Activated naive CD8-positive, alpha-beta T cell treated with anti-CD3 and anti-CD28 coated beads, Interleukin-2, amount 10 ng/mL, durations not matched to agents 7 days and 5 days (primary cell): Measurements from ENCODE around the gene SPTLC2. TPM values are rescaled to one million over a fixed set of nuclear protein-coding genes. Genes with fewer than 3 reads are reported as not detected.

Experiments used
- ATAC-seq: fragments of 150-1000 bp; cut with Tn5 transposase; one replicate; pipeline ENCODE4 v1.10.0; 2021; ENCODE audit warnings: low read depth, moderate library complexity
- POLR2A ChIA-PET: fragments of 350-600 bp; sonication (Branson Sonifier 250); formaldehyde crosslinking; loops from one replicate; lab custom pipeline; 2021; ENCODE audit warnings: antibody characterized with exemption; lab: Charles Lee
- DNase-seq: peaks from one replicate; pipeline ENCODE4 v3.0.0; 2021
- H3K27ac Mint-ChIP-seq: one replicate; pipeline ENCODE4 v1.8.0; 2022; ENCODE audit warnings: mild to moderate bottlenecking, mixed read lengths
- H3K27me3 Mint-ChIP-seq: one replicate; pipeline ENCODE4 v1.8.0; 2022; ENCODE audit warnings: mild to moderate bottlenecking, moderate library complexity, mixed read lengths
- H3K36me3 Mint-ChIP-seq: one replicate; pipeline ENCODE4 v1.8.0; 2021; ENCODE audit warnings: mild to moderate bottlenecking, mixed read lengths
- H3K4me1 Mint-ChIP-seq: one replicate; pipeline ENCODE4 v1.8.0; 2021; ENCODE audit warnings: mixed read lengths
- H3K4me3 Mint-ChIP-seq: one replicate; pipeline ENCODE4 v1.8.0; 2022; ENCODE audit warnings: mild to moderate bottlenecking, moderate library complexity, mixed read lengths
- H3K9me3 Mint-ChIP-seq: one replicate; pipeline ENCODE4 v1.8.0; 2021; ENCODE audit warnings: mixed read lengths
- total RNA-seq, 2 experiments: library from RNA; stranded (reverse); gene quantifications; one replicate each; pipeline ENCODE4 v1.2.3, GENCODE V29; 2021

SPTLC2 gene
- total RNA-seq, 2 experiments from 2014 or later, result 57.1 to 60.6 TPM

- peaks cover 48% of the 10 kb centered on the region for H3K27me3 Mint-ChIP-seq
- ATAC-seq (peak; percentile 91), DNase-seq (peak; percentile 65)
- POLR2A ChIA-PET, result no interaction called here
- peaks cover 1% of the 10 kb centered on the region for H3K9me3 Mint-ChIP-seq
- peak within 1 kb of the TSS; percentile 54 for H3K4me3 Mint-ChIP-seq
- no peak within 1 kb of the TSS for H3K27ac Mint-ChIP-seq
- peaks cover 3% of the 10 kb centered on the region for H3K4me1 Mint-ChIP-seq
- H3K36me3 Mint-ChIP-seq, result no peaks in the 10 kb centered on the region
Observed at GRCh38 chr14:77498120-77498979, 118.1 kb downstream of the SPTLC2 start, which contains the start of gene ISM2. Gene ISM2 (minus strand): TSS chr14:77498816. CDS start chr14:77498793, 23 bp downstream.

- Mint-ChIP-seq H3K27me3 (peaks cover 36% of the 10 kb centered on the region), H3K27ac (no peak overlapping the region), H3K36me3 (no peaks in the 10 kb centered on the region), H3K4me1 (peaks cover 3% of the 10 kb centered on the region), H3K9me3 (no peaks in the 10 kb centered on the region), H3K4me3 (no peak overlapping the region)
- ATAC-seq (no peak), DNase-seq (no peak)
- POLR2A ChIA-PET, result no interaction called here
Observed at GRCh38 chr14:77495334-77495733, 121.1 kb downstream of the SPTLC2 start.

- no peaks in the 10 kb centered on the region for H3K9me3 Mint-ChIP-seq
- peaks cover 4% of the 10 kb centered on the region for H3K27me3 Mint-ChIP-seq
- H3K27ac Mint-ChIP-seq, result no peak overlapping the region
- POLR2A ChIA-PET, result no interaction called here
- DNase-seq (no peak), ATAC-seq (no peak)
- no peaks in the 10 kb centered on the region for H3K4me1 Mint-ChIP-seq
- no peak overlapping the region for H3K4me3 Mint-ChIP-seq
- H3K36me3 Mint-ChIP-seq, result no peaks in the 10 kb centered on the region
Observed at GRCh38 chr14:77491056-77491455, 125.4 kb downstream of the SPTLC2 start.

GRCh38 chr14:77490347-77490986 is 126.0 kb downstream of the SPTLC2 start:
- DNase-seq (no peak), ATAC-seq (no peak)
- H3K4me1 Mint-ChIP-seq, result no peaks in the 10 kb centered on the region
- H3K27me3 Mint-ChIP-seq, result no peaks in the 10 kb centered on the region
- no peak overlapping the region for H3K27ac Mint-ChIP-seq
- H3K4me3 Mint-ChIP-seq, result no peak overlapping the region
- POLR2A ChIA-PET, result no interaction called here
- H3K9me3 Mint-ChIP-seq, result no peaks in the 10 kb centered on the region
- H3K36me3 Mint-ChIP-seq, result no peaks in the 10 kb centered on the region

GRCh38 chr14:77489041-77489440 is 127.4 kb downstream of the SPTLC2 start:
- no peaks in the 10 kb centered on the region for H3K9me3 Mint-ChIP-seq
- H3K27me3 Mint-ChIP-seq, result no peaks in the 10 kb centered on the region
- H3K36me3 Mint-ChIP-seq, result no peaks in the 10 kb centered on the region
- DNase-seq (no peak), ATAC-seq (no peak)
- POLR2A ChIA-PET, result no interaction called here
- no peaks in the 10 kb centered on the region for H3K4me1 Mint-ChIP-seq
- H3K4me3 Mint-ChIP-seq, result no peak overlapping the region
- no peak overlapping the region for H3K27ac Mint-ChIP-seq

GRCh38 chr14:77488558-77488957 is 127.9 kb downstream of the SPTLC2 start:
- ATAC-seq, result no peak
- no peak overlapping the region for H3K4me3 Mint-ChIP-seq
- POLR2A ChIA-PET, result no interaction called here
- no peaks in the 10 kb centered on the region for H3K9me3 Mint-ChIP-seq
- no peaks in the 10 kb centered on the region for H3K27me3 Mint-ChIP-seq
- no peak overlapping the region for H3K27ac Mint-ChIP-seq
- no peaks in the 10 kb centered on the region for H3K4me1 Mint-ChIP-seq
- no peaks in the 10 kb centered on the region for H3K36me3 Mint-ChIP-seq
- no peak for DNase-seq

- H3K9me3 Mint-ChIP-seq, result no peaks in the 10 kb centered on the region
- ATAC-seq, result no peak
- no peaks in the 10 kb centered on the region for H3K4me1 Mint-ChIP-seq
Observed at GRCh38 chr14:77485901-77486678, 130.3 kb downstream of the SPTLC2 start.

GRCh38 chr14:77485256-77485655 is 131.2 kb downstream of the SPTLC2 start:
- Mint-ChIP-seq H3K36me3 (no peaks in the 10 kb centered on the region), H3K27ac (no peak overlapping the region), H3K9me3 (no peaks in the 10 kb centered on the region), H3K4me3 (no peak overlapping the region), H3K4me1 (no peaks in the 10 kb centered on the region), H3K27me3 (no peaks in the 10 kb centered on the region)
- POLR2A ChIA-PET, result no interaction called here
- DNase-seq (no peak), ATAC-seq (no peak)

More at GRCh38 chr14:77485901-77486678, 130.3 kb downstream of the SPTLC2 start:
- DNase-seq, result no peak
- Mint-ChIP-seq H3K4me3 (no peak overlapping the region), H3K27ac (no peak overlapping the region), H3K27me3 (no peaks in the 10 kb centered on the region), H3K36me3 (no peaks in the 10 kb centered on the region)
- POLR2A ChIA-PET, result no interaction called here

GRCh38 chr14:77482422-77482821 is 134.0 kb downstream of the SPTLC2 start:
- no peaks in the 10 kb centered on the region for H3K9me3 Mint-ChIP-seq
- no peak overlapping the region for H3K4me3 Mint-ChIP-seq
- no peak for DNase-seq
- POLR2A ChIA-PET, result no interaction called here
- ATAC-seq, result no peak
- H3K27me3 Mint-ChIP-seq, result no peaks in the 10 kb centered on the region
- H3K27ac Mint-ChIP-seq, result no peak overlapping the region
- no peaks in the 10 kb centered on the region for H3K4me1 Mint-ChIP-seq
- H3K36me3 Mint-ChIP-seq, result no peaks in the 10 kb centered on the region

GRCh38 chr14:77478796-77479195 is 137.6 kb downstream of the SPTLC2 start:
- Mint-ChIP-seq H3K27ac (no peak overlapping the region), H3K4me3 (no peak overlapping the region), H3K36me3 (no peaks in the 10 kb centered on the region), H3K27me3 (no peaks in the 10 kb centered on the region), H3K4me1 (no peaks in the 10 kb centered on the region), H3K9me3 (no peaks in the 10 kb centered on the region)
- POLR2A ChIA-PET, result no interaction called here
- DNase-seq, result no peak
- ATAC-seq, result no peak

- ATAC-seq (no peak), DNase-seq (no peak)
- no peaks in the 10 kb centered on the region for H3K36me3 Mint-ChIP-seq
- H3K4me3 Mint-ChIP-seq, result no peak overlapping the region
- no peaks in the 10 kb centered on the region for H3K4me1 Mint-ChIP-seq
- H3K27ac Mint-ChIP-seq, result no peak overlapping the region
- no peaks in the 10 kb centered on the region for H3K27me3 Mint-ChIP-seq
- POLR2A ChIA-PET, result no interaction called here
- no peaks in the 10 kb centered on the region for H3K9me3 Mint-ChIP-seq
Observed at GRCh38 chr14:77478029-77478428, 138.4 kb downstream of the SPTLC2 start.

- H3K4me3 Mint-ChIP-seq, result no peak overlapping the region
Observed at GRCh38 chr14:77475432-77476115, 140.9 kb downstream of the SPTLC2 start.

More at GRCh38 chr14:77475432-77476115, 140.9 kb downstream of the SPTLC2 start:
- H3K27ac Mint-ChIP-seq, result no peak overlapping the region
- no peaks in the 10 kb centered on the region for H3K9me3 Mint-ChIP-seq
- DNase-seq (no peak), ATAC-seq (no peak)
- POLR2A ChIA-PET, result no interaction called here
- H3K4me1 Mint-ChIP-seq, result no peaks in the 10 kb centered on the region
- H3K27me3 Mint-ChIP-seq, result no peaks in the 10 kb centered on the region
- no peaks in the 10 kb centered on the region for H3K36me3 Mint-ChIP-seq
